Astrocyte (in vitro differentiated cells and primary cell): ENCODE measurements around the gene CD180. TPM values are rescaled to one million over a fixed set of nuclear protein-coding genes. Genes with fewer than 3 reads are reported as not detected.
A peak's percentile ranks its signal among the peaks of the same experiment; 100 is the strongest.

Experiments used
- DNase-seq: peaks from one replicate; pipeline ENCODE4 v3.0.0-alpha.2; 2010; ENCODE audit warnings: low read depth
- FAIRE-seq: peaks from 2 replicates; lab custom pipeline; 2011; peaks lifted over from hg19 to GRCh38; lab: Jason Lieb, UNC
- H2AFZ ChIP-seq: 2 replicates; pipeline ENCODE4 v1.6.0; 2012; ENCODE audit warnings: low read depth, low read length, inconsistent platforms
- H3K27ac ChIP-seq: 2 replicates; pipeline ENCODE4 v1.5.1; 2011; ENCODE audit warnings: low read depth, low read length, inconsistent platforms
- H3K27me3 ChIP-seq: 2 replicates; pipeline ENCODE4 v1.6.0; 2011; ENCODE audit warnings: low read length, inconsistent platforms; ENCODE audit not compliant: insufficient read depth
- H3K36me3 ChIP-seq: 2 replicates; pipeline ENCODE4 v1.5.1; 2011; ENCODE audit warnings: low read length, inconsistent platforms; ENCODE audit not compliant: insufficient read depth
- H3K4me1 ChIP-seq: 2 replicates; pipeline ENCODE4 v1.5.1; 2011; ENCODE audit warnings: low read length, inconsistent platforms; ENCODE audit not compliant: insufficient read depth
- H3K4me2 ChIP-seq: 2 replicates; pipeline ENCODE4 v1.6.0; 2012; ENCODE audit warnings: low read length, inconsistent platforms
- H3K4me3 ChIP-seq: 2 replicates; pipeline ENCODE4 v1.5.1; 2011; ENCODE audit warnings: low read depth, mild to moderate bottlenecking, low read length, inconsistent platforms; ENCODE audit not compliant: insufficient read depth
- H3K79me2 ChIP-seq: 2 replicates; pipeline ENCODE4 v1.6.0; 2012; ENCODE audit warnings: mild to moderate bottlenecking, low read length, inconsistent platforms; ENCODE audit not compliant: insufficient read depth
- H3K9ac ChIP-seq: 2 replicates; pipeline ENCODE4 v1.6.0; 2012; ENCODE audit warnings: mild to moderate bottlenecking, low read length, inconsistent platforms
- H3K9me3 ChIP-seq: 2 replicates; pipeline ENCODE4 v1.5.1; 2012; ENCODE audit warnings: low read depth, mild to moderate bottlenecking, low read length, inconsistent platforms; ENCODE audit not compliant: insufficient read depth
- H4K20me1 ChIP-seq: 2 replicates; pipeline ENCODE4 v1.6.0; 2012; ENCODE audit warnings: low read length, inconsistent platforms; ENCODE audit not compliant: insufficient read depth
- H3K27ac Mint-ChIP-seq: one replicate; pipeline ENCODE4 v1.8.0; 2021; ENCODE audit warnings: mild to moderate bottlenecking, mixed read lengths; ENCODE audit not compliant: unreplicated experiment
- H3K27me3 Mint-ChIP-seq: one replicate; pipeline ENCODE4 v1.8.0; 2021; ENCODE audit warnings: low read depth, mixed read lengths; ENCODE audit not compliant: unreplicated experiment
- H3K36me3 Mint-ChIP-seq: one replicate; pipeline ENCODE4 v1.8.0; 2021; ENCODE audit warnings: low read depth, mixed read lengths; ENCODE audit not compliant: unreplicated experiment
- H3K4me1 Mint-ChIP-seq: one replicate; pipeline ENCODE4 v1.8.0; 2021; ENCODE audit warnings: low read depth, mixed read lengths; ENCODE audit not compliant: unreplicated experiment
- H3K4me3 Mint-ChIP-seq: one replicate; pipeline ENCODE4 v1.8.0; 2021; ENCODE audit warnings: mild to moderate bottlenecking, moderate library complexity, mixed read lengths; ENCODE audit not compliant: unreplicated experiment
- H3K9me3 Mint-ChIP-seq: one replicate; pipeline ENCODE4 v1.8.0; 2021; ENCODE audit warnings: mild to moderate bottlenecking, mixed read lengths; ENCODE audit not compliant: unreplicated experiment
- CTCF ChIP-seq: IDR thresholded peaks from 2 replicates; pipeline ENCODE4 v1.5.1; 2011; ENCODE audit warnings: low read depth, mild to moderate bottlenecking, inconsistent platforms, low read length, moderate library complexity; ENCODE audit not compliant: insufficient read depth
- EZH2 ChIP-seq: IDR thresholded peaks from 2 replicates; pipeline ENCODE4 v1.6.1; 2012; ENCODE audit warnings: mild to moderate bottlenecking, low read length, inconsistent platforms; ENCODE audit not compliant: insufficient read depth
- total RNA-seq: library from RNA; stranded (reverse); gene quantifications from 2 replicates; pipeline ENCODE4 v1.2.1, GENCODE V29; 2021

Gene CD180
- total RNA-seq, 1 donor from 2014 or later = not detected

GRCh38 chr5:67244345-67244793 is 47.8 kb upstream of the CD180 start:
- Histone ChIP-seq H2AFZ (no peak overlapping the region), H3K27ac (no peak overlapping the region), H3K9ac (no peak overlapping the region), H3K36me3 (no peaks in the 10 kb centered on the region), H4K20me1 (no peaks in the 10 kb centered on the region), H3K4me1 (no peaks in the 10 kb centered on the region), H3K79me2 (no peaks in the 10 kb centered on the region), H3K27me3 (no peaks in the 10 kb centered on the region), H3K9me3 (no peaks in the 10 kb centered on the region), H3K4me2 (no peak overlapping the region), H3K4me3 (no peak overlapping the region)
- peaks cover 8% of the 10 kb centered on the region for H3K4me1 Mint-ChIP-seq
- H3K9me3 Mint-ChIP-seq = no peaks in the 10 kb centered on the region
- H3K36me3 Mint-ChIP-seq = no peaks in the 10 kb centered on the region
- TF ChIP-seq CTCF (no peak), EZH2 (no peak)
- FAIRE-seq (no peak), DNase-seq (no peak)
- peak overlapping the region; percentile 51 for H3K27ac Mint-ChIP-seq
- no peaks in the 10 kb centered on the region for H3K27me3 Mint-ChIP-seq
- H3K4me3 Mint-ChIP-seq = no peak overlapping the region

DNA sequence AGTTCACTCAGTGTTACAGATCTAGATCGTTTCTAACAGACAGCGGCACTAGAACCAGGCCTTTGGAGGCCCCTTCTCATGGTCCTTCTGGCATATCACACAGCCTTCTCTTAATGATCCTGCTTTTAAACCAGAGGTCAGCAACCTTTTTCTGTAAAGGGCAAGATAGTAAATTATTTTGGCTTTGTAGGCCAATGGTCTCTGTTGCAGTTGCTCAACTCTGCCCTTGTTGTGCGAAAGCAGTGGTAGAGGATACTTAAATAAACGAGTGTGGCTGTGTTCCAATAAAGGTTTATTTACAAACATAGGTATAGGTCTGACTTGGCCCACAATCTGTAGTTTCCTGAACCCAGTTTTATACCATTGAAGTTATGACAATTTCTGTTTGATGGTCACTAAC is 47.3 kb upstream of the CD180 start:
- Histone ChIP-seq H2AFZ (no peak overlapping the region), H3K36me3 (no peaks in the 10 kb centered on the region), H3K4me3 (no peak overlapping the region), H4K20me1 (no peaks in the 10 kb centered on the region), H3K79me2 (no peaks in the 10 kb centered on the region), H3K27ac (no peak overlapping the region), H3K9me3 (no peaks in the 10 kb centered on the region), H3K4me2 (no peak overlapping the region), H3K27me3 (no peaks in the 10 kb centered on the region), H3K9ac (no peak overlapping the region), H3K4me1 (no peaks in the 10 kb centered on the region)
- DNase-seq (no peak), FAIRE-seq (no peak)
- H3K36me3 Mint-ChIP-seq = no peaks in the 10 kb centered on the region
- peaks cover 8% of the 10 kb centered on the region for H3K4me1 Mint-ChIP-seq
- no peak overlapping the region for H3K27ac Mint-ChIP-seq
- H3K9me3 Mint-ChIP-seq = no peaks in the 10 kb centered on the region
- no peak overlapping the region for H3K4me3 Mint-ChIP-seq
- H3K27me3 Mint-ChIP-seq = no peaks in the 10 kb centered on the region
- TF ChIP-seq CTCF (no peak), EZH2 (no peak)

- Histone ChIP-seq H3K4me3 (no peak overlapping the region), H3K27ac (no peak overlapping the region), H3K79me2 (no peaks in the 10 kb centered on the region), H3K9me3 (no peaks in the 10 kb centered on the region), H3K4me1 (no peaks in the 10 kb centered on the region), H2AFZ (no peak overlapping the region), H4K20me1 (no peaks in the 10 kb centered on the region), H3K36me3 (no peaks in the 10 kb centered on the region), H3K27me3 (no peaks in the 10 kb centered on the region), H3K9ac (no peak overlapping the region), H3K4me2 (no peak overlapping the region)
- H3K36me3 Mint-ChIP-seq = no peaks in the 10 kb centered on the region
- DNase-seq = no peak
- H3K4me1 Mint-ChIP-seq = peaks cover 9% of the 10 kb centered on the region
- TF ChIP-seq EZH2 (no peak), CTCF (no peak)
- H3K4me3 Mint-ChIP-seq = no peak overlapping the region
- H3K27me3 Mint-ChIP-seq = no peaks in the 10 kb centered on the region
- H3K9me3 Mint-ChIP-seq = no peaks in the 10 kb centered on the region
- no peak overlapping the region for H3K27ac Mint-ChIP-seq
- FAIRE-seq = no peak
Observed at GRCh38 chr5:67243349-67243748, 46.8 kb upstream of the CD180 start.
